ENCODE results near the gene DEK. TPM values are rescaled to one million over a fixed set of nuclear protein-coding genes. Genes with fewer than 3 reads are reported as not detected.
"Not testable (repeated sequence)": the region's sequence is repeated elsewhere in the genome, so short reads cannot be mapped to it uniquely, and the experiment has no call there.

Gene DEK, protein sequence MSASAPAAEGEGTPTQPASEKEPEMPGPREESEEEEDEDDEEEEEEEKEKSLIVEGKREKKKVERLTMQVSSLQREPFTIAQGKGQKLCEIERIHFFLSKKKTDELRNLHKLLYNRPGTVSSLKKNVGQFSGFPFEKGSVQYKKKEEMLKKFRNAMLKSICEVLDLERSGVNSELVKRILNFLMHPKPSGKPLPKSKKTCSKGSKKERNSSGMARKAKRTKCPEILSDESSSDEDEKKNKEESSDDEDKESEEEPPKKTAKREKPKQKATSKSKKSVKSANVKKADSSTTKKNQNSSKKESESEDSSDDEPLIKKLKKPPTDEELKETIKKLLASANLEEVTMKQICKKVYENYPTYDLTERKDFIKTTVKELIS
- 154 and 156 TPM in 2 replicates for total RNA-seq (2014; rRNA removed; shearing (Covaris generic); ENCODE audit: low replicate concordance)

DNA sequence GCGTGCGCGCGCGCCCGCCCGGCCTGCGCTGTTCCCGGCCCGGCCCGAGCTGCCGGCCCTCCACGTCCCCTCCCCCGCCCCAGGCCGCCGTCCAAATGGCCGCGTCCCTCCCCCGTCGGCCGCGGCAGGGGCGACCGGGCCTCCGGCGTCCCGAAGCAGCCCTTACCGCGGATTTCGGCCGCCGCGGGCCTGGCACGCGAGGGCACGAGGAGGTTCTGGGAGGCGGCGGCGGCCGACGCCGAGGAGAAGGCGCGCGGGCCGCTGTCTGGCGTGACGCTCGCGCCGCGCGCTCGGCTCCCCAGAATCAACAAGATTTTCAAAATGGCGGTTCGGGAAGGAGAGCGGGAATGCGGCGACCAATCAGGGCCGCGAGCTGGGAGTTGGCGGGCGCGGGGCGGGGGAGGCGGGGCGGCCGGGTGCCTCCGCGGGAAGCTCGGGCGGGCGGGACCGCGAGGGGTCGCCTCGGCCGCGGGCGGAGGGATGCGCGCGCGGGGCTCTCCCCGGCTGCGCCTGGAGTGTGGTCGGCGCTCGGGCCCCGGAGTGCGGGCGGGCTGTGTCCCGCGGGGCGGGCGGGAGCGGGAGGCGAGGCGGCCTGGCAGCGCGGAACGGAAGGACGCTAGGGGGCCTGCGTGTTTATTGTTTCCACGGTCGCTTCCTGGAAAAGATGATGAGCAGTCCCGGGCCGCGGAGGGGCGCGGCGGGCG, at the start of gene DEK:
DEK (minus strand) TSS at position 312 of the 704 bp plus-strand sequence. CDS start 543 bp downstream, outside the sequence.
- Histone ChIP-seq H2AFZ (ENCODE audit: low read length) (peak within 1 kb of the TSS; percentile 79), H3K9ac (ENCODE audit: low read length) (peak within 1 kb of the TSS; percentile 98), H4K20me1 (ENCODE audit: insufficient read depth, low read depth, low read length) (peaks cover 31% of the 10 kb centered on the region), H3K27ac (ENCODE audit: low read length) (peak within 1 kb of the TSS; percentile 91), H3K9me3 (ENCODE audit: low read length) (no peaks in the 10 kb centered on the region), H3K27me3 (ENCODE audit: low read length) (no peaks in the 10 kb centered on the region), H3K79me2 (ENCODE audit: low read length) (peaks cover 49% of the 10 kb centered on the region), H3K4me1 (ENCODE audit: low read length) (peaks cover 49% of the 10 kb centered on the region), H3K36me3 (ENCODE audit: insufficient read depth, low read length) (peaks cover 21% of the 10 kb centered on the region; the same call in 1 of the 2 replicates), H3K4me2 (ENCODE audit: low read depth, low read length, poor library complexity, severe bottlenecking) (peak within 1 kb of the TSS; percentile 99), H3K9me2 (replicated peaks; ENCODE audit: insufficient read depth, low read length) (no peaks in the 10 kb centered on the region), H3K4me3 (ENCODE audit: low read length) (peak within 1 kb of the TSS; percentile 85)
- peak; percentile 92 for DNase-seq

- H4K20me1 ChIP-seq (ENCODE audit: insufficient read depth, low read depth, low read length) = no peaks in the 10 kb centered on the region
- H3K9ac ChIP-seq (ENCODE audit: low read length) = no peak overlapping the region
- H3K9me2 ChIP-seq (replicated peaks; ENCODE audit: insufficient read depth, low read length) = no peaks in the 10 kb centered on the region
- H3K4me2 ChIP-seq (ENCODE audit: low read depth, low read length, poor library complexity, severe bottlenecking) = no peak overlapping the region
- no peaks in the 10 kb centered on the region for H3K27me3 ChIP-seq (ENCODE audit: low read length)
- no peaks in the 10 kb centered on the region for H3K4me1 ChIP-seq (ENCODE audit: low read length)
- H3K36me3 ChIP-seq (ENCODE audit: insufficient read depth, low read length) = no peaks in the 10 kb centered on the region
- no peak overlapping the region for H3K4me3 ChIP-seq (ENCODE audit: low read length)
- 0 out of 2 replicates have a peak, but pooled peaks cover 2% of the 10 kb centered on the region for H3K9me3 ChIP-seq (ENCODE audit: low read length)
- no peak overlapping the region for H3K27ac ChIP-seq (ENCODE audit: low read length)
- no peak for DNase-seq
- H2AFZ ChIP-seq (ENCODE audit: low read length) = no peak overlapping the region
- H3K79me2 ChIP-seq (ENCODE audit: low read length) = no peaks in the 10 kb centered on the region
Observed at GRCh38 chr6:18312368-18312767, 48.0 kb upstream of the DEK start.

GRCh38 chr6:18310010-18310409, 45.7 kb upstream of the DEK start:
- H4K20me1 ChIP-seq (ENCODE audit: insufficient read depth, low read depth, low read length); H3K4me2 ChIP-seq (ENCODE audit: low read depth, low read length, poor library complexity, severe bottlenecking); H3K36me3 ChIP-seq (ENCODE audit: insufficient read depth, low read length); H3K9me2 ChIP-seq (replicated peaks; ENCODE audit: insufficient read depth, low read length); H3K9me3 ChIP-seq (ENCODE audit: low read length); DNase-seq; H3K79me2 ChIP-seq (ENCODE audit: low read length); H2AFZ ChIP-seq (ENCODE audit: low read length); H3K27me3 ChIP-seq (ENCODE audit: low read length); H3K4me1 ChIP-seq (ENCODE audit: low read length); H3K4me3 ChIP-seq (ENCODE audit: low read length); H3K27ac ChIP-seq (ENCODE audit: low read length); H3K9ac ChIP-seq (ENCODE audit: low read length): not testable (repeated sequence)

GRCh38 chr6:18309046-18309445, 44.7 kb upstream of the DEK start:
- no peaks in the 10 kb centered on the region for H3K27me3 ChIP-seq (ENCODE audit: low read length)
- no peak for DNase-seq
- no peak overlapping the region for H3K4me2 ChIP-seq (ENCODE audit: low read depth, low read length, poor library complexity, severe bottlenecking)
- H3K27ac ChIP-seq (ENCODE audit: low read length) = no peak overlapping the region
- H3K9me2 ChIP-seq (replicated peaks; ENCODE audit: insufficient read depth, low read length) = no peaks in the 10 kb centered on the region
- no peaks in the 10 kb centered on the region for H3K79me2 ChIP-seq (ENCODE audit: low read length)
- H4K20me1 ChIP-seq (ENCODE audit: insufficient read depth, low read depth, low read length) = no peaks in the 10 kb centered on the region
- H3K4me1 ChIP-seq (ENCODE audit: low read length) = no peaks in the 10 kb centered on the region
- no peak overlapping the region for H3K4me3 ChIP-seq (ENCODE audit: low read length)
- H3K36me3 ChIP-seq (ENCODE audit: insufficient read depth, low read length) = no peaks in the 10 kb centered on the region
- H3K9me3 ChIP-seq (ENCODE audit: low read length) = 0 out of 2 replicates have a peak, but pooled peaks cover 2% of the 10 kb centered on the region
- no peak overlapping the region for H2AFZ ChIP-seq (ENCODE audit: low read length)
- no peak overlapping the region for H3K9ac ChIP-seq (ENCODE audit: low read length)

DNA sequence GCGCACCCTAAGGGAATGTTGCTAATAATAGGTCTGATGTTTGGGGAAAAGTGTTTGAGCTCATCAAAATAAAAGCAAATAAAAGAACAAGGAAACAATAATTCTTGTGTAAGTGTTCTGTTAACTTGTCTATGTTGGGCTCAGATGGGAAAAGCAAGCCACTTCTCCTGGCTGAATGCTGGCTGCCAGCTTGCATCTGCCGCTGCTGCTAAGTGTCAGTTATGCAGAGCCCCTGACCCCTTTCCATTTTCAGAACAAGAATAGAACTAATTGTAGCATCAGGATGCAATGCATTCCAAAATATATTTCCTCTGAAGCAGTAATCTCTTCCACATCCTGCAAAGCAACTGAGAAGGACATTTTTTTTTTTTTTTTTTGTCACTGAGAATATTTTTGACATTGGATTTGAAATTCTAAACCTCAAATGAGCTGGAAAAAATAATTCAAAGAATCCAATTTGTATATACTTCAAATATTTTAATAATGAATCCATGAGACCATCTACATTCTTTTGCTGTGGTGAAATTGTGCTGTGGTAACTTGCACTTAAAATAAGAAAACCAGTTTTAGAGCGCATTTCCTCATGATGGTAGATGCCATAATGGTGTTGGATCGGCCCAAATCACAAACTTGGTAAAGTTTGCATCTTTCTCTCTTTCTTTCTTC, 43.9 kb upstream of the DEK start:
- Histone ChIP-seq H3K9me2 (replicated peaks; ENCODE audit: insufficient read depth, low read length) (no peaks in the 10 kb centered on the region), H3K36me3 (ENCODE audit: insufficient read depth, low read length) (no peaks in the 10 kb centered on the region), H3K9ac (ENCODE audit: low read length) (no peak overlapping the region)

DNA sequence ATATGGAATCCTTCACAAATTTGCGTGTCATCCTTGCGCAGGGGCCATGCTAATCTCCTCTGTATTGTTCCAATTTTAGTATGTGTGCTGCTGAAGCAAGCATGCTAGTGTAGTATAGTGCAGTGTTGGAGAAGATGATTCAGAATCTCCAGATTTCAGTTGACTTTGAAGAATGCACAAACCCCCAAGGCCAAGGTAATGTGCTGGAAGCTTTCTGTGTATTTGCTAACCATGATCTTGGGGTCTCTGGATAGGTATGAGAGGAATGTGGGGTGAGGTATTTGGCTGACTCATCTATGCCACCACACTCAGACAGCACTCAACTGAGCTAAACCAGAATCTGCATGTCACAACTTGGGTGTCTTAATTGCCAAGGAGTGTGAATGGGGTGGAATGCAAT, 42.6 kb upstream of the DEK start:
- no peaks in the 10 kb centered on the region for H3K27me3 ChIP-seq (ENCODE audit: low read length)
- no peak for DNase-seq
- H3K9ac ChIP-seq (ENCODE audit: low read length) = no peak overlapping the region
- no peak overlapping the region for H3K4me2 ChIP-seq (ENCODE audit: low read depth, low read length, poor library complexity, severe bottlenecking)
- H3K36me3 ChIP-seq (ENCODE audit: insufficient read depth, low read length) = no peaks in the 10 kb centered on the region
- no peaks in the 10 kb centered on the region for H4K20me1 ChIP-seq (ENCODE audit: insufficient read depth, low read depth, low read length)
- 0 out of 2 replicates have a peak, but pooled peaks cover 2% of the 10 kb centered on the region for H3K9me3 ChIP-seq (ENCODE audit: low read length)
- no peak overlapping the region for H3K27ac ChIP-seq (ENCODE audit: low read length)
- H2AFZ ChIP-seq (ENCODE audit: low read length) = no peak overlapping the region
- no peaks in the 10 kb centered on the region for H3K9me2 ChIP-seq (replicated peaks; ENCODE audit: insufficient read depth, low read length)
- H3K4me3 ChIP-seq (ENCODE audit: low read length) = no peak overlapping the region
- H3K79me2 ChIP-seq (ENCODE audit: low read length) = no peaks in the 10 kb centered on the region
- H3K4me1 ChIP-seq (ENCODE audit: low read length) = peaks cover 8% of the 10 kb centered on the region; the same call in 1 of the 2 replicates

More for the DNA sequence above, 43.9 kb upstream of the DEK start:
- Histone ChIP-seq H3K4me1 (ENCODE audit: low read length) (peaks cover 5% of the 10 kb centered on the region; the same call in 1 of the 2 replicates), H3K27ac (ENCODE audit: low read length) (no peak overlapping the region), H3K79me2 (ENCODE audit: low read length) (no peaks in the 10 kb centered on the region), H3K27me3 (ENCODE audit: low read length) (no peaks in the 10 kb centered on the region), H3K4me2 (ENCODE audit: low read depth, low read length, poor library complexity, severe bottlenecking) (no peak overlapping the region), H2AFZ (ENCODE audit: low read length) (no peak overlapping the region), H3K9me3 (ENCODE audit: low read length) (0 out of 2 replicates have a peak, but pooled peaks cover 2% of the 10 kb centered on the region), H3K4me3 (ENCODE audit: low read length) (no peak overlapping the region), H4K20me1 (ENCODE audit: insufficient read depth, low read depth, low read length) (no peaks in the 10 kb centered on the region)
- no peak for DNase-seq

GRCh38 chr6:18302561-18303439, 38.5 kb upstream of the DEK start:
- DNase-seq = peak; percentile 64

More at GRCh38 chr6:18302561-18303439, 38.5 kb upstream of the DEK start:
- Histone ChIP-seq H3K9ac (ENCODE audit: low read length) (no peak overlapping the region), H3K4me2 (ENCODE audit: low read depth, low read length, poor library complexity, severe bottlenecking) (no peak overlapping the region), H3K79me2 (ENCODE audit: low read length) (no peaks in the 10 kb centered on the region), H3K9me3 (ENCODE audit: low read length) (no peaks in the 10 kb centered on the region), H3K4me1 (ENCODE audit: low read length) (peaks cover 8% of the 10 kb centered on the region; the same call in 1 of the 2 replicates), H3K4me3 (ENCODE audit: low read length) (no peak overlapping the region), H3K9me2 (replicated peaks; ENCODE audit: insufficient read depth, low read length) (no peaks in the 10 kb centered on the region), H3K36me3 (ENCODE audit: insufficient read depth, low read length) (no peaks in the 10 kb centered on the region), H2AFZ (ENCODE audit: low read length) (no peak overlapping the region), H4K20me1 (ENCODE audit: insufficient read depth, low read depth, low read length) (no peaks in the 10 kb centered on the region), H3K27ac (ENCODE audit: low read length) (no peak overlapping the region), H3K27me3 (ENCODE audit: low read length) (no peaks in the 10 kb centered on the region)
